Measurements from ENCODE around the gene WNT5A.
"Not testable (repeated sequence)": the region's sequence is repeated elsewhere in the genome, so short reads cannot be mapped to it uniquely, and the experiment has no call there.

The WNT5A gene

DNA sequence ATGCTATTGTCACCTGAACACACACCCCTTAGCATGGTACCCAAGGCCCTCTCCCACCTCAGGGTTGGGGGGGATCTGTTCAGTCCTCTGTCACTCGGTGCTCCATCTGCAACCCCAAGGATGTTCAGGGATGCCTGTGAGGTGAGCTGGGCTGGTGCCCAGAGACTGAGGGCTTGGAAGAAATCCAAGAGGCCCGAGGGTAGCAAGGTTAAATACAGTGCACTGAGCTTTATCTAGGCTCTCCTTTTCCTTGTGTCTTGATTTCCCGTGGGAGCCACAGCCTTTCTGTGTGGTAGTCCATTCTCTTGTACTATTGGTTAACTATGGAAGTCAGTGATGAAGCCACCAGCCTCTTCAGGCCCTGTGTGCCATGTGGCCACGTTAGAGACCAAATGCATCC is 18.7 kb upstream of the WNT5A start:
- no CpG with 5 or more reads among the region's 4 CpGs for WGBS, 2 donors (ENCODE audit: extremely low coverage in 2 of 2, insufficient read length in 2 of 2, insufficient replicate concordance in 1 of 2)
- Histone ChIP-seq H2BK120ac (ENCODE audit: low read depth, low read length) (no peak overlapping the region), H3K79me1 (ENCODE audit: low read depth, low read length) (no peaks in the 10 kb centered on the region)

DNA sequence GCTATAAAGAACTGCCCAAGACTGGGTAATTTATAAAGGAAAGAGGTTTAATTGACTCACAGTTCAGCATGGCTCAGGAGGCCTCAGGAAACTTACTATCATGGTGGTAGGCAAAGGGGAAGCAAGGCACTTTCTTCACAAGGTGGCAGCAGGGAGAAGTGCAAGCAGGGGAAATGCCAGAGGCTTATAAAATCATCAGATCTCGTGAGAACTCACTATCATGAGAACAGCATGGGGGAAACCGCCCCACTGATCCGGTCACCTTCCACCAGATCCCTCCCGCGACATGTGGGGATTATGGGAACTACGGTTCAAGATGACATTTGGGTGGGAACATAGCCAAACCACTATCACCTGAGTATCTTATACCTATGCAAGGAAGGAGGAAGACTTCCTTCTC is 18.0 kb upstream of the WNT5A start:
- not testable (repeated sequence) for DNase-seq (ENCODE audit: low spot score); H3K9ac ChIP-seq (ENCODE audit: low read depth, low read length, poor library complexity); H3K4ac ChIP-seq (ENCODE audit: low read length); H3K36me3 ChIP-seq (replicated peaks in 1 of 2; ENCODE audit: control insufficient read depth in 2 of 2, insufficient read depth in 2 of 2, low read length in 2 of 2); H3K9me3 ChIP-seq (replicated peaks in 1 of 2; ENCODE audit: control insufficient read depth in 2 of 2, insufficient read depth in 1 of 2, low read depth in 1 of 2, low read length in 2 of 2); H2BK5ac ChIP-seq (ENCODE audit: low read length); H3K4me1 ChIP-seq (ENCODE audit: control insufficient read depth in 2 of 2, insufficient read depth in 1 of 2, low read depth in 1 of 2, low read length in 2 of 2); H2AFZ ChIP-seq (ENCODE audit: low read length); H3K4me2 ChIP-seq (ENCODE audit: insufficient read depth, low read length, poor library complexity, severe bottlenecking); H3K23ac ChIP-seq (ENCODE audit: low read depth, low read length, poor library complexity); H2BK120ac ChIP-seq (ENCODE audit: low read depth, low read length); H2BK15ac ChIP-seq (ENCODE audit: low read length); H2BK12ac ChIP-seq (ENCODE audit: low read length); H4K91ac ChIP-seq (ENCODE audit: low read depth, low read length, poor library complexity); H4K8ac ChIP-seq (ENCODE audit: low read depth, low read length); H3K18ac ChIP-seq (ENCODE audit: low read length); H3K14ac ChIP-seq (ENCODE audit: low read length); H3K4me3 ChIP-seq (ENCODE audit: low read length in 2 of 2); H3K27me3 ChIP-seq (ENCODE audit: control insufficient read depth in 3 of 3, insufficient read depth in 3 of 3, low read depth in 1 of 3, low read length in 3 of 3); H3K79me1 ChIP-seq (ENCODE audit: low read depth, low read length); H2AK5ac ChIP-seq (ENCODE audit: low read depth, low read length); H3K27ac ChIP-seq (replicated peaks; ENCODE audit: low read length)
- no CpG with 5 or more reads among the region's 6 CpGs for WGBS, 2 donors (ENCODE audit: extremely low coverage in 2 of 2, insufficient read length in 2 of 2, insufficient replicate concordance in 1 of 2)

More for the DNA sequence above, 18.7 kb upstream of the WNT5A start:
- H4K8ac ChIP-seq (ENCODE audit: low read depth, low read length) = no peak overlapping the region
- H3K9ac ChIP-seq (ENCODE audit: low read depth, low read length, poor library complexity) = no peak overlapping the region
- no peak overlapping the region for H2AFZ ChIP-seq (ENCODE audit: low read length)
- no peak overlapping the region for H3K4me3 ChIP-seq (ENCODE audit: low read length in 2 of 2)
- H3K4ac ChIP-seq (ENCODE audit: low read length) = no peak overlapping the region
- no peak overlapping the region for H2BK5ac ChIP-seq (ENCODE audit: low read length)
- no peak overlapping the region for H3K14ac ChIP-seq (ENCODE audit: low read length)
- H3K23ac ChIP-seq (ENCODE audit: low read depth, low read length, poor library complexity) = no peak overlapping the region
- no peaks in the 10 kb centered on the region for H3K9me3 ChIP-seq (replicated peaks in 1 of 2; ENCODE audit: control insufficient read depth in 2 of 2, insufficient read depth in 1 of 2, low read depth in 1 of 2, low read length in 2 of 2)
- H2BK12ac ChIP-seq (ENCODE audit: low read length) = no peak overlapping the region
- no peak overlapping the region for H4K91ac ChIP-seq (ENCODE audit: low read depth, low read length, poor library complexity)
- H3K27me3 ChIP-seq (ENCODE audit: control insufficient read depth in 3 of 3, insufficient read depth in 3 of 3, low read depth in 1 of 3, low read length in 3 of 3) = no peaks in the 10 kb centered on the region
- peaks cover 0 to 2% of the 10 kb centered on the region in 2 donors for H3K4me1 ChIP-seq (ENCODE audit: control insufficient read depth in 2 of 2, insufficient read depth in 1 of 2, low read depth in 1 of 2, low read length in 2 of 2)
- H2BK15ac ChIP-seq (ENCODE audit: low read length) = no peak overlapping the region
- DNase-seq (ENCODE audit: low spot score) = no peak
- H3K4me2 ChIP-seq (ENCODE audit: insufficient read depth, low read length, poor library complexity, severe bottlenecking) = no peak overlapping the region
- H2AK5ac ChIP-seq (ENCODE audit: low read depth, low read length) = no peak overlapping the region
- H3K27ac ChIP-seq (replicated peaks; ENCODE audit: low read length) = no peak overlapping the region
- no peaks in the 10 kb centered on the region for H3K36me3 ChIP-seq (replicated peaks in 1 of 2; ENCODE audit: control insufficient read depth in 2 of 2, insufficient read depth in 2 of 2, low read length in 2 of 2)
- H3K18ac ChIP-seq (ENCODE audit: low read length) = no peak overlapping the region

DNA sequence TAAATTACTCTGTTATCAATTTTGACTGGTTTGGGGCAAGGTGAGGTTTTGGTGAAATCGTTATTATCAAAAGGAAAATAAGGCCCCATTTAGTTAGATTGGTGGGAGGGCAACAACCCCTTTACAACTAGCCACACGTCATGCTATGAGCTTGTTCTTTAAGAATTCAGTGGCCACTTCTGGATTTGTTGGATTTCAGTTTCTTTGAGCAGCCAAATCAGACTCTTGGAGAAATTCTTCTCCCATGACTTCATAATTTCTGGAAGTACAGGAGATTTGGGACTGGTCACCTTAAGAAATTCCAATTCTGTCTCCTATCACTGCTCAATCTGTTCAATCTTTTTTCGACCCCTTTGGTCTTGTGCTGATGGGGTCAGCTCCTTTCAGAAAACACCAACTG is 14.8 kb upstream of the WNT5A start:
- Histone ChIP-seq H3K4me3 (ENCODE audit: low read length in 2 of 2) (no peak overlapping the region), H3K36me3 (replicated peaks in 1 of 2; ENCODE audit: control insufficient read depth in 2 of 2, insufficient read depth in 2 of 2, low read length in 2 of 2) (no peaks in the 10 kb centered on the region), H3K4me2 (ENCODE audit: insufficient read depth, low read length, poor library complexity, severe bottlenecking) (no peak overlapping the region), H2BK5ac (ENCODE audit: low read length) (no peak overlapping the region), H3K79me1 (ENCODE audit: low read depth, low read length) (no peaks in the 10 kb centered on the region), H3K14ac (ENCODE audit: low read length) (no peak overlapping the region), H3K27me3 (ENCODE audit: control insufficient read depth in 3 of 3, insufficient read depth in 3 of 3, low read depth in 1 of 3, low read length in 3 of 3) (no peaks in the 10 kb centered on the region), H2BK12ac (ENCODE audit: low read length) (no peak overlapping the region), H3K27ac (replicated peaks; ENCODE audit: low read length) (no peak overlapping the region), H3K4ac (ENCODE audit: low read length) (no peak overlapping the region), H2BK120ac (ENCODE audit: low read depth, low read length) (no peak overlapping the region), H3K23ac (ENCODE audit: low read depth, low read length, poor library complexity) (no peak overlapping the region), H3K9me3 (replicated peaks in 1 of 2; ENCODE audit: control insufficient read depth in 2 of 2, insufficient read depth in 1 of 2, low read depth in 1 of 2, low read length in 2 of 2) (no peaks in the 10 kb centered on the region), H3K9ac (ENCODE audit: low read depth, low read length, poor library complexity) (no peak overlapping the region), H2AFZ (ENCODE audit: low read length) (no peak overlapping the region), H4K8ac (ENCODE audit: low read depth, low read length) (no peak overlapping the region), H2AK5ac (ENCODE audit: low read depth, low read length) (no peak overlapping the region), H3K4me1 (ENCODE audit: control insufficient read depth in 2 of 2, insufficient read depth in 1 of 2, low read depth in 1 of 2, low read length in 2 of 2) (peaks cover 0 to 2% of the 10 kb centered on the region in 2 donors), H2BK15ac (ENCODE audit: low read length) (no peak overlapping the region), H3K18ac (ENCODE audit: low read length) (no peak overlapping the region), H4K91ac (ENCODE audit: low read depth, low read length, poor library complexity) (no peak overlapping the region)
- DNase-seq (ENCODE audit: low spot score) = no peak
- no CpG with 5 or more reads among the region's 3 CpGs for WGBS, 2 donors (ENCODE audit: extremely low coverage in 2 of 2, insufficient read length in 2 of 2, insufficient replicate concordance in 1 of 2)

DNA sequence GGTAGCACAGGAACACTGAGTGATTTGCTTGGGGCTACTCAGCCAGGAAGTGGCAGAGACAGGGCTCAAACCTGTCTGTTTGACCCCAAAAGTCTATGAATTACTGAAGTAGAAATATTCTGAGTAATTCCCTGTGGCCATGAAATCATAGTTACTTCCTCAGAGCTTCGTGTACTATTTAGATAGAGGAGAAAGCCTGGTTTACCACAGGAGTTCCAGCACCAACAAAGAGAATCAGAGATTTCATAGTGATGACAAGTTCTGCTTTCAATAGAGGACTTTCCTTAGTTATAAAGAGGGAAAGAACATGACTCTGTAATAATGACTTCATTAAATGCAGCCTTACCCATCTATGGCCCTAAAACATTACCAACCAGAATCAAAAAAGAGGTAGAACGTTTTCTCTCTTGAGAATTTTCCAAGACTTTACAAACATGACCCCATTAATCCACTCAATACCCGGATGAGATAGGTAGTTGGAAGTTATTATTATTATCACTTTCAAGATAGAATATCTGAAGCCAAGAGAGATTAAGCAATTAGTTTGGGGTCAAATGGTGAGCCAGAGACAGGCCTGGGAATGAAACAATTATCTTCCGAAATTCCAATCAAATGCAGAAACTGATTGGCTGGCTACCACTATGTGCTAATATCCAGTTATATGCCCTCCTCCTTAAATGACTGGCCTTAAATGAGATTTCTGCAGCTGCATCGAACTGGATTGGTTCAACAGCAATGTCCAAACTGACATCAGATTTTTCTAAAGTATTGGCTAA is 13.6 kb upstream of the WNT5A start:
- WGBS, 2 donors (ENCODE audit: extremely low coverage in 2 of 2, insufficient read length in 2 of 2, insufficient replicate concordance in 1 of 2) = no CpG with 5 or more reads among the region's 5 CpGs
- H3K27ac ChIP-seq (replicated peaks; ENCODE audit: low read length) = no peak overlapping the region
- no peak for DNase-seq (ENCODE audit: low spot score)

More for the DNA sequence above, 13.6 kb upstream of the WNT5A start:
- H3K23ac ChIP-seq (ENCODE audit: low read depth, low read length, poor library complexity) = no peak overlapping the region
- H3K4me3 ChIP-seq (ENCODE audit: low read length in 2 of 2) = no peak overlapping the region
- no peak overlapping the region for H2AFZ ChIP-seq (ENCODE audit: low read length)
- H2BK120ac ChIP-seq (ENCODE audit: low read depth, low read length) = no peak overlapping the region
- H3K79me1 ChIP-seq (ENCODE audit: low read depth, low read length) = no peaks in the 10 kb centered on the region
- no peaks in the 10 kb centered on the region for H3K27me3 ChIP-seq (ENCODE audit: control insufficient read depth in 3 of 3, insufficient read depth in 3 of 3, low read depth in 1 of 3, low read length in 3 of 3)
- no peaks in the 10 kb centered on the region for H3K36me3 ChIP-seq (replicated peaks in 1 of 2; ENCODE audit: control insufficient read depth in 2 of 2, insufficient read depth in 2 of 2, low read length in 2 of 2)
- peaks cover 0 to 2% of the 10 kb centered on the region in 2 donors for H3K4me1 ChIP-seq (ENCODE audit: control insufficient read depth in 2 of 2, insufficient read depth in 1 of 2, low read depth in 1 of 2, low read length in 2 of 2)
- H3K18ac ChIP-seq (ENCODE audit: low read length) = no peak overlapping the region
- no peak overlapping the region for H3K9ac ChIP-seq (ENCODE audit: low read depth, low read length, poor library complexity)
- H3K14ac ChIP-seq (ENCODE audit: low read length) = no peak overlapping the region
- H2AK5ac ChIP-seq (ENCODE audit: low read depth, low read length) = no peak overlapping the region
- H4K91ac ChIP-seq (ENCODE audit: low read depth, low read length, poor library complexity) = no peak overlapping the region
- H3K9me3 ChIP-seq (replicated peaks in 1 of 2; ENCODE audit: control insufficient read depth in 2 of 2, insufficient read depth in 1 of 2, low read depth in 1 of 2, low read length in 2 of 2) = no peaks in the 10 kb centered on the region
- no peak overlapping the region for H2BK12ac ChIP-seq (ENCODE audit: low read length)
- no peak overlapping the region for H3K4ac ChIP-seq (ENCODE audit: low read length)
- H2BK15ac ChIP-seq (ENCODE audit: low read length) = no peak overlapping the region
- H2BK5ac ChIP-seq (ENCODE audit: low read length) = no peak overlapping the region
- no peak overlapping the region for H3K4me2 ChIP-seq (ENCODE audit: insufficient read depth, low read length, poor library complexity, severe bottlenecking)
- H4K8ac ChIP-seq (ENCODE audit: low read depth, low read length) = no peak overlapping the region

All from neuronal stem cell (in vitro differentiated cells).